ENCODE data around the gene HMCN1.

Gene HMCN1

GRCh38 chr1:186046437-186047211, 312.4 kb downstream of the HMCN1 start:
- no peak for DNase-seq

GRCh38 chr1:186050360-186050759, 316.2 kb downstream of the HMCN1 start:
- DNase-seq = no peak

- no peak for DNase-seq
Measured at GRCh38 chr1:186054003-186054402, 319.8 kb downstream of the HMCN1 start.

GRCh38 chr1:186054932-186055331, 320.7 kb downstream of the HMCN1 start:
- DNase-seq = no peak

DNA sequence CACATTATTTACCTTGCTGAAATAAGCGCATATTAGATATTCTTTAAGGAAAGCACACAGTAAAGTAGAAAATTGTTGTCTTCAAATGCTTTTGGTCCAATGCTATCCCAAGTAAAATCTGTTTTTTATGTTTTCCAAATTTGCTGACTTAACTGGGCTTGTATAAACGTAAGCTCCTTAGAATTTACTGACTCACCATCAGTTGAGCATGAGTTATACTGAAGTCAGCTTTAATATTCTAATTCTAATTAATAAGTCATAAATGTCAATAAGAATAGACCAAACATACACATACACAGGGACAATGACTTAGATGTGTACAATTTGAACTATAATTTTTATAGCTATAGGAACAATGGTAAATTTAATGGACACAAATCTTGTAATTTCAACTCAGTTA, 321.7 kb downstream of the HMCN1 start:
- DNase-seq = no peak

DNA sequence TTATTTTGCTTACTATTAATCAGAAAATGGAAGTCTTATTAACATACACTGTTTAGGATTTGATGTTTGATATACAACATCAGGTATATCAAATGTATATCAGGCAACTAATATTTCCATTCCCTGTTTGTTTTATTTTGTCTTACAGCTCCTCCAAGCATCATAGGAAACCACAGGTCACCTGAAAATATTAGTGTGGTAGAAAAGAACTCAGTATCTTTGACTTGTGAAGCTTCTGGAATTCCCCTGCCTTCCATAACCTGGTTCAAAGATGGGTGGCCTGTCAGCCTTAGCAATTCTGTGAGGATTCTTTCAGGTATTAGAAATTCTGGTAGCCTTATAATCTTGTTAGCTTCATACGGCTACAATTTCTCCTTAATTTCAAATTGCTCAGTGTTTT, 322.9 kb downstream of the HMCN1 start:
- DNase-seq = no peak

- DNase-seq = peak in 1 of 2 experiments; percentile 25
Measured at GRCh38 chr1:186059311-186059710, 325.1 kb downstream of the HMCN1 start.

DNA sequence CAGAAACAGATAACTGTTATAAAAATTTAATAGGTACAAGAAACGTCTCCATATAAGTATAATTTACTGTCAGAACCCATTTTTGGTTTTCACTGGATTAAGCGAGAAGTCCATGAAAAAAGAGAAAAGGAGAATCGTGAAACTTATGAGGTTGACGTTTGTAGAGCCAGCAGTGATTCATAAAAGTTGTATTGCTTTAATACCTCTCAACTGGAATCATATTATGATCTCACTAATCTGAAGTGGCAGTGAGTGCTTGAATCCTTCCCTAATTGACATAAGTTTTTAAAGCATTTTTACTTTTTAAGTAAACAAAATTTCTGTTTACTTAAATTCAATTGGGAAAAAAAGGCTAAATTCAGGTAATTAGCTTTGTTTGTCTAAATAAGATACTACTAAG, 325.6 kb downstream of the HMCN1 start:
- no peak for DNase-seq

GRCh38 chr1:186060226-186060625, 326.0 kb downstream of the HMCN1 start:
- peak in 1 of 2 experiments; percentile 23 for DNase-seq

- no peak for DNase-seq
Measured at GRCh38 chr1:186063091-186063657, 329.0 kb downstream of the HMCN1 start.

GRCh38 chr1:186066411-186066810, 332.2 kb downstream of the HMCN1 start:
- DNase-seq = no peak

GRCh38 chr1:186073697-186074096, 339.5 kb downstream of the HMCN1 start:
- DNase-seq = no peak

GRCh38 chr1:186076006-186076405, 341.8 kb downstream of the HMCN1 start:
- no peak for DNase-seq

DNA sequence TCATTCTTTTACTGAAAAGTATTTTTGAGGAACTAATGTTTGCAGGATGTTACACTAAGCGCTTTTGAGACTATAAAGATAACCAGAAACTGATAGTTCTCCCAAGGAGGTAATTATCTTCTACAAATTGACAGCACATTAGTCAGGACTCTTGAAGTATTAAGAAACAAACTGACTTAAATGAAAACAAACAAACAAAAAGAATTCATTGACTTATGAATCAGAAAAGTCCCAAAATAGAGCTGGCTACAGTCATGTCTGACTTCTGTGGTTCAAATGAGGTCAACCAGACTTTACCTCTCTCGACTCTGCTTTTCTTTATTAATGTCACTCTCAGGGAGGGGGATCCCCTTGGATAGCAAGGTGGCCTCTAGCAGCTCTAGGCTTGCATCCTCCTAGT, 344.1 kb downstream of the HMCN1 start:
- DNase-seq = no peak

GRCh38 chr1:186079084-186079684, 345.0 kb downstream of the HMCN1 start:
- no peak for DNase-seq

DNA sequence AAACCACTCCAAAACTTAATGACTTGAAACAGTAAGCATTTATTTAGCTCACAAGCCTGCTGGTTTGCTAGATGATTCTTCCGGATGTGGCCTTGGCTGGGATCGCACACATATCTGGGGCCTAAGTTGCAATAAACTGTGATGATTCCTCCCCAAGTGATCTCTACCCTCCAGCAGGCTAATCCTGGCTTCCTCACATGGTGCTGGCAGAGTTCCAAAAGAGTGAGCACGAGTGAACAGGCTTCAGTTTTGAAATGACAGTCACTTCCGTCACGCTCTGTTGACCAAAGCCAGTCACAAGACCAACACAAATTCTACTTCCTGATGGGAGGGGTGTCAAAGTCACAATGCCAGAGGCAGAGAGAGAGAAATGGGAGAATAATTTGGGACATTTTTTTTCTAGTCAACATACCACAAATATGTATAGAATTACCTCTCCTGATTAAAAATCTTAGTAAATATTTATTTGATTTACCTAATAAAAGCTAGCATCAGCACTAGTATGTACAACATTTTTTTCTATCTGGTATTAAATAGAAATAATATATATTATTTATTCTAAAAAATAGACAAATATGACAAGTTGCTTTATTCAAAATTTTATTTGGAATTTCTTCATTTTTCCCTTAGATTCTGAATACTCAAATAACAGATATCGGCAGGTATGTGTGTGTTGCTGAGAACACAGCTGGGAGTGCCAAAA, 348.2 kb downstream of the HMCN1 start:
- peak; percentile 94 to 97 for DNase-seq

GRCh38 chr1:186086583-186086982, 352.4 kb downstream of the HMCN1 start:
- no peak for DNase-seq

DNA sequence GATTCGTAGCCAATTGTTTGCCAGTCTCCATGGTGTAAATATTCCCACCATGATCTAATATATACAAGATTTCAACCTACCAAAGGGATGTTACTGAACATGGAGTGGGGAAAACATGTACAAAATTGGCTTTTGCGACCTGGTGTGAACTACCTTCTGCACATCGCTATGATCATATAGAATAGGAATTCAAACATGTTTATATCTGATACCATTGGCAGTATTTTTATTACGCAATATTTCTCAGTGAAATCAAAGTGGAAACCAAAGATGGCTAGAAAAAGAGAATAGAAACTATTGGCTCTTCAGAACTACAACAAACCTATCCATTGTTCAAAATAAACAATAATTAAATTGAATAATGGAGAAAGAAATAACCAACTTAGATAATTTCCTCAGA, 355.7 kb downstream of the HMCN1 start:
- DNase-seq = no peak

GRCh38 chr1:186091222-186091720, 357.1 kb downstream of the HMCN1 start:
- DNase-seq = no peak

- DNase-seq = no peak
Measured at GRCh38 chr1:186093437-186093836, 359.2 kb downstream of the HMCN1 start.

- DNase-seq = no peak
Measured at GRCh38 chr1:186094172-186094571, 360.0 kb downstream of the HMCN1 start.

DNA sequence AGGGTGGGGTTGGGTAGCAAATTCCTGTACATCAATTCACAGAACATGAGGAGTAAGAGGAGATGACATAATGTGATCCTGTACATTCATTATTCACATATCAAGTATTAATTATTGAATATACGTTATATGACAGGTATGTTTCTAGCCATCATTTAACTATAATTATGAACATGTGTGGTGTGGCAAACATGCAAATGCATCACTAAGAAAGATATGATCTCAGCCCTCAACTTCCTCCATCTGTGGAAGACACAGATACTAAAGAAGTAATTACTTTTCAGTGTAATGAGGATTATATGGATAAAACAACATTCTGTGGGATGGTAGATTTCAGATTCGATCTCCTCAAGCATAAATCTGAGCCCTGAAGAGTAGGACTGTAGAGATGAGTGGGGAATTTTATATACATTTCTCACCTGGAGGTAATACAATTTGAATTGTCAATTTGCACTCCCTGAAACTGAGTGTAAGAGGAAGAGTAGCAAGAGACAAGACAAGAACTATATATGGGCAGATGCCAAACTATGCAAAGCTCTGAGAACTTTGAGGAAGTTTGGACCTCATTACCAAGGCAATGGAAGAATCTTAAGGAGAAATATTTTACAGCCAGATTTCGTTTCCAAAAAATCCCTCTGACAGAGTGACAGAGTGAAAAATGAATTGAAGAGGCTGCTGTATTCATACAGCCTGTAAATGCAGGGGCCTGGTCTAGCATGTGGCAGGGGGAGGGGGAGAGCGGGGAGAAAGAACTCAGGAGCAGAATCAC, 365.3 kb downstream of the HMCN1 start:
- no peak for DNase-seq

DNA sequence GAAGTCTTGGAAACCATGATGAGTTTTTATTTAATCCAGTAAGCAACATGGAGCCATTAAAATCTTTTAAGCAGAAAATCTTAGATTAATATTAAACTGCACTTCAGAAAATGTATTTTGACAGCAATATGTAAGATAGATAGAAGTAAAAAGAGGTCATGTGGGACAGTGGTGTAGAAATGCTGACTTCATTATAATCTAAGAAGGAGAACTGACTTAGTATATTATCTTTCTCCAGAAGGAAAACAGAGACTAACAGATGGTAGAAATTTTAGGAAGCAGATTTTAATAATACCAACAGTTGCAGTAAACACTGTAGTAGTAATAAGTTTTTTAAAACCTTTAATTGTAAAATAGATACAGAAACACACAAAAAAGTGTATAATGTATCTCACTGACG, 367.9 kb downstream of the HMCN1 start:
- DNase-seq = no peak
